ENCODE measurements around the gene RBM28. TPM values are rescaled to one million over a fixed set of nuclear protein-coding genes. Genes with fewer than 3 reads are reported as not detected.

The RBM28 gene
- total RNA-seq, 1 donor from 2014 or later: 56.7 TPM

GRCh38 chr7:128370491-128370890 is 26.8 kb upstream of the RBM28 start:
- Mint-ChIP-seq H3K27ac (no peak overlapping the region), H3K36me3 (ENCODE audit: insufficient read depth) (no peaks in the 10 kb centered on the region), H3K27me3 (peaks cover 43% of the 10 kb centered on the region), H3K9me3 (ENCODE audit: low read depth) (peaks cover 3% of the 10 kb centered on the region), H3K4me1 (ENCODE audit: low read depth) (no peaks in the 10 kb centered on the region), H3K4me3 (ENCODE audit: low read depth) (no peak overlapping the region)
- no peak for DNase-seq (ENCODE audit: low spot score, unreplicated experiment)
- TF ChIP-seq, protein P1, sequence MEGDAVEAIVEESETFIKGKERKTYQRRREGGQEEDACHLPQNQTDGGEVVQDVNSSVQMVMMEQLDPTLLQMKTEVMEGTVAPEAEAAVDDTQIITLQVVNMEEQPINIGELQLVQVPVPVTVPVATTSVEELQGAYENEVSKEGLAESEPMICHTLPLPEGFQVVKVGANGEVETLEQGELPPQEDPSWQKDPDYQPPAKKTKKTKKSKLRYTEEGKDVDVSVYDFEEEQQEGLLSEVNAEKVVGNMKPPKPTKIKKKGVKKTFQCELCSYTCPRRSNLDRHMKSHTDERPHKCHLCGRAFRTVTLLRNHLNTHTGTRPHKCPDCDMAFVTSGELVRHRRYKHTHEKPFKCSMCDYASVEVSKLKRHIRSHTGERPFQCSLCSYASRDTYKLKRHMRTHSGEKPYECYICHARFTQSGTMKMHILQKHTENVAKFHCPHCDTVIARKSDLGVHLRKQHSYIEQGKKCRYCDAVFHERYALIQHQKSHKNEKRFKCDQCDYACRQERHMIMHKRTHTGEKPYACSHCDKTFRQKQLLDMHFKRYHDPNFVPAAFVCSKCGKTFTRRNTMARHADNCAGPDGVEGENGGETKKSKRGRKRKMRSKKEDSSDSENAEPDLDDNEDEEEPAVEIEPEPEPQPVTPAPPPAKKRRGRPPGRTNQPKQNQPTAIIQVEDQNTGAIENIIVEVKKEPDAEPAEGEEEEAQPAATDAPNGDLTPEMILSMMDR (IDR thresholded peaks at IDR 0.05; ENCODE audit: unreplicated experiment): no peak

DNA sequence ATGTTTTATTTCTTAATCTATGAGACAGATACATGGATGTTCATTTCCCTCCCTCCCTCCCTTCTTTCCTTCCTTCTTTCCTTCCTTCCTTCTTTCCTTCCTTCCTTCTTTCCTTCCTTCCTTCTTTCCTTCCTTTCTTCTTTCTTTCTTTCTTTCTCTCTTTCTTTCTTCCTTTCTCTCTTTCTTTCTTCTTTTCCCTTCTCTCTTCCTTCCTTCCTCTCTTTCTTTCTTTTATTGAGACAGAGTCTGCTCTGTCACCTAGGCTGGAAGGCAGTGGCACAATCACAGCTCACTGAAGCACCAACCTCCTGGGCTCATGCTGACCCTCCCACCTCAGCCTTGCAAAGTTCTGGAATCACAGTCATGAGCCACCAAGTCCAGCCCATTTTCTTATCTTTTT is 23.3 kb upstream of the RBM28 start:
- Mint-ChIP-seq H3K9me3 (ENCODE audit: low read depth) (no peaks in the 10 kb centered on the region), H3K36me3 (ENCODE audit: insufficient read depth) (no peaks in the 10 kb centered on the region), H3K4me3 (ENCODE audit: low read depth) (no peak overlapping the region), H3K4me1 (ENCODE audit: low read depth) (peaks cover 2% of the 10 kb centered on the region), H3K27me3 (peaks cover 68% of the 10 kb centered on the region), H3K27ac (no peak overlapping the region)
- no peak for DNase-seq (ENCODE audit: low spot score, unreplicated experiment)
- TF ChIP-seq, protein P1 (IDR thresholded peaks at IDR 0.05; ENCODE audit: unreplicated experiment): no peak

- Mint-ChIP-seq H3K36me3 (ENCODE audit: insufficient read depth) (no peaks in the 10 kb centered on the region), H3K4me1 (ENCODE audit: low read depth) (peaks cover 3% of the 10 kb centered on the region), H3K27me3 (peaks cover 69% of the 10 kb centered on the region), H3K4me3 (ENCODE audit: low read depth) (no peak overlapping the region), H3K27ac (no peak overlapping the region), H3K9me3 (ENCODE audit: low read depth) (no peaks in the 10 kb centered on the region)
- no peak for DNase-seq (ENCODE audit: low spot score, unreplicated experiment)
- TF ChIP-seq, protein P1 (IDR thresholded peaks at IDR 0.05; ENCODE audit: unreplicated experiment): no peak
Measured at GRCh38 chr7:128366300-128366699, 22.6 kb upstream of the RBM28 start.

DNA sequence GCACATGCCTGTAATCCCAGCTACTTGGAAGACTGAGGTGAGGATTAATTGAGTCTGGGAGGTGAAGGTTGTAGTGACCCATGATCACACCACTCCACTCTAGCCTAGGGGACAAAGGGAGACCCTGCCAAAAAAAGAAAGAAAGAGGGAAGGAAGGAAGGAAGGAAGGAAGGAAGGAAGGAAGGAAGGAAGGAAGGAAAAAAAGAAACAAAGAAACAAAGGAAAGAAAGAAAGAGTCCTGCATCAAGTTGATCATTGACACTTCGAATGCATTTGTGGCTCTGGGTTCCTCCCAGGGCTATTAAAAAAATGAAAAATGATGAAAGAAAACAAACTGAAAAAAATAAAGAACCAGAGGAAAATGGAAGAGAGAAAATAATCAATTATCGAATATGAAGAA is 21.7 kb upstream of the RBM28 start:
- Mint-ChIP-seq H3K36me3 (ENCODE audit: insufficient read depth) (no peaks in the 10 kb centered on the region), H3K4me3 (ENCODE audit: low read depth) (no peak overlapping the region), H3K27ac (no peak overlapping the region), H3K9me3 (ENCODE audit: low read depth) (no peaks in the 10 kb centered on the region), H3K27me3 (peaks cover 72% of the 10 kb centered on the region), H3K4me1 (ENCODE audit: low read depth) (peaks cover 8% of the 10 kb centered on the region)
- TF ChIP-seq, protein P1 (IDR thresholded peaks at IDR 0.05; ENCODE audit: unreplicated experiment): no peak
- DNase-seq (ENCODE audit: low spot score, unreplicated experiment): no peak

DNA sequence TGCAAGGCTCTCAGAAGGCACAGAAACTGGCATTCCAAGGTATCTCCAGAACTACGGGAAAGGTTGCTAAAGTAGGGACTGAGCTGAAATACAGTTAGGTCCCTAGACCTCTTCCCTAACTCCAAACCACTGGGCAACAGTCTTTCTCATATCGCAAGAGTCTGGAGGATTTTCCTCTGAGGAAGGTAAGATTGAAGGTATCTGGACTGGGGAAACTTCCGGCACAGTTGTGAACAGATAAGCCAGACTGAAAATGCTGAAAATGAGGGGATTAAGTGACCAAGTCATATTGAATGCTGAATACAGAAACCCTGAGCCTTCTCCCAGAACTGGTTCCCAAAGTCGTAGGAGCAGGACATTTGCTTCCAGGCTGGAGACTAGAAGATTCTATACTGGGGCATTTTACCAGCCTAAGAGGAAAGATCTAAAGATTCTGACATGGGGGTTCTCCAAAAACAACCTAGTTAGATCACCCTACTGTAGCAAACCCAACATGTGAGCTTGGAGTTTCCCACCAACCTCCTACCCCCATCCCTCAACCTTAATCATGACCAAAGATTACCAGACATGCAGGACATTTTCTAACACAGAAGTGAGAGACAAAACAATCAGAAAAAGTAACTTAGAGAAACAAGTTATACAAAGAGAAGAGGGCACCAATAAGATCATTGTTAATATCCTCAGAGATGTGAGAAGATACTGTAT is 20.6 kb upstream of the RBM28 start:
- TF ChIP-seq, protein P1 (IDR thresholded peaks at IDR 0.05; ENCODE audit: unreplicated experiment): no peak
- H3K4me1 Mint-ChIP-seq (ENCODE audit: low read depth): peaks cover 8% of the 10 kb centered on the region
- H3K27ac Mint-ChIP-seq: no peak overlapping the region
- no peak for DNase-seq (ENCODE audit: low spot score, unreplicated experiment)
- H3K36me3 Mint-ChIP-seq (ENCODE audit: insufficient read depth): no peaks in the 10 kb centered on the region
- H3K27me3 Mint-ChIP-seq: peaks cover 83% of the 10 kb centered on the region
- no peaks in the 10 kb centered on the region for H3K9me3 Mint-ChIP-seq (ENCODE audit: low read depth)
- no peak overlapping the region for H3K4me3 Mint-ChIP-seq (ENCODE audit: low read depth)
